Suppressor macrophage treated with lipopolysaccharide for 4 hours (primary cell): ENCODE data around the gene MLXIP.

Source experiments
- DNase-seq: peaks from one replicate; pipeline ENCODE4 v3.0.0-alpha.2; 2020

The MLXIP gene

GRCh38 chr12:122080149-122081082 lies 1.9 kb downstream of the MLXIP start:
- peak; percentile 92 for DNase-seq

DNA sequence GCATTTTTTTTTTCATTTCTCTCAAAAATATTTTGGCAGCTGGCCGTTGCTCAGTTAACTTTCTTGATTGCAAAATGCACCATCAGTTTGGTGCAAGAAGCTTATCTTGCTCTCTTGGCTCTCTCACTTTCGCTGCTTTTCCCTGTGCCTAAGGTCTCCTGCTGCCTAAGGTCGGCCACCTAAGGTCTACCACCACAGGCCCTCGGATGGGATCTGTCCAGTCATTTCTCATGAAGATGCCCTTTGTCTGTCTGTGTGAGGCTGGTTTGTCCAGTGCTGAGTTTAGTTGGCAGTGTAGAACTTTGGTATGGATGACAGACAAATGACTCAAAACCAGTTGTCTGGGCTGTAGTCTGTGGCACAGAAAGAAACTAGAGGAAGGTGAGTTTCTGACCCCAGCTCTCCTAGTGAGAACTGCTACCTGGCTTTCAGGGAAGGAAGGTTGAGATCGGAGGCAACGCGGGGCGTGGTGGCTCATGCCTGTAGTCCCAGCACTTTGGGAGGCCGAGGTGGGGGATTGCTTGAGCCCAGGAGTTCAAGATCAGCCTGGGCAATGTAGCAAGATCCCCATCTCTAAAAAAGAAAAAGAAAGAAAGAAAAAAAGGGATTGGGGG lies 2.6 kb downstream of the MLXIP start:
- peak; percentile 37 for DNase-seq

DNA sequence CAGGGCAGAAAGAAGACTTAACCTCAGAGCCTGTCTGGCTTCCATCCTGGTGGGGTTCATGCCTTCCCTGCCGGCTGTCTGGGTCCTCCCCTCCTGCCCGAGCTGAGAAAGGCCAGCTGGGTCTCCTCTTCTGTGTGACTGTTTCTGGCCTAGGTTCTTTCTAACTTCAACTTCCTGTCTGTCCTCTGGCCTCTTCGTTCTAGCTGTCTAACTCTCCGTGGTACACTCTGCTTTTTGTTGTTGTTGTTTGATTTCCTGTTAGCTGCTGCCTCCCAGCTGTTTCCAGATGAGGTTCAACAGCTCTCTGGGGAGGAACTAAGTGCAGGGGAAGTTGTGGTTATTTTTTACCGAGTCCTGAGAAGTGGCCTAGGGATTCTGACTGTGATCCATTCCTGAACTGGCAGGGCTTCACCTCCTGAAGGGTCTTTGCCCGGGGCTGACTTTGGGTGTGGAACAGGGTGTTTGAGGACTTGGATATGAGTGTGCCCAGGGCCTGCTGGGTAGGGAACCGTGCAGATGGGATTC lies 3.2 kb downstream of the MLXIP start:
- DNase-seq = peak; percentile 78

DNA sequence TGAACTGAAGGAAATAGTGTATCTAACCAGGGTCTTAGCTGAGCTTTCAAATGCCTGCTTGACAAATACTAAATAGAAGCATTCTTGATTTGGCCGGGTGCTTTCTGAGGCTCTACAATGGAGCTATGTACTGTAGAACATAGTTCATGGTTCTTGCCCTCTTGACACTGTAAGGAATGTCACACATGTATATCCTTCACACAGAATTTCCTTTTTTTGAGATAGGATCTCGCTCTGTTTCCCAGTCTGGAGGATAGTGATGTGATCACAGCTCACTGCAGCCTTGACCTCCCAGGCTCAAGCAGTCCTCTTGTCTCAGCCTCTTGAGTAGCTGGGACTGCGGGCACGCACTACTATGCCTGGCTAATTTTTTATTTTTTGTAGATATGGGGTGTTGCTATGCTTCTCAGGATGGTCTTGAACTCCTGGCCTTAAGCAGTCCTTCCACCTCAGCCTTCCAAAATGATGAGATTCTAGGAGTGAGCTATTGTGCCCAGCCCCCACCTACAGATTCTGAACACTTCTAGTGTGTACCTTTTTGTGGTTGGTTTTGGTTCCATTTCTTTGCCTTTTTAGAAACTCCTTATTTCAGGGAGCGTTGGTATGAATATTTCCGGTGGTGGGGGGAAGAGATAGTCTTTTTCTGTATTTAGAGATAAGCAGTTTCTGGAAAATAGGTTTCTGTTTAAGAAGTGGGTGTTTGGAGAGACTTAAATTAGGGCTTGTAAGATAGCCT lies 4.2 kb downstream of the MLXIP start:
- DNase-seq = no peak

DNA sequence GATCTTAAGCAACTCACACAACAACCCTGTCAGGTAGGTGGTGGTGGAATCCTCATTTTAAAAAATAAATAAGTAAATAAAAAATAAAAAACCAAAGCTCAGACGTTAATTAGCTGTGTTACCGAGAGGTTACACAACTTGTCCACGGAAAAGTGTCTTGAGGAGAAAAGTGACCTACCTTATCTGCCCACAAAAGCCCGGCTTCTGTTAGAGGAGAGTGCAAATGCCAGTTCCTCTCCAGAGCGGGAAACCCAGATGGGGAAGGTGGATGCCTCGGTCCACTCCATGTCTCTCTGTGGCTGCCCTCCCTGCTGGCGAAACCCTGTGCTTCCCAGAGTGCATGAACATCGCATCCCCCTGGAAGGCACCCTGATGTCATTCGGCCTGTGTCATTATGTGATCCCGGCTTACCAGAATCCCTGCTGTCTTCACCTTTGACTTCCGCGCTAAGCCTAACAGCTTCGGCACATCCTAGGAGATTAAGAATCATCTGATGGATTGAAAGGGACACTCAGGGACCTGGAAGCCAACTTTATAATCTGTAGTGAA lies 6.4 kb downstream of the MLXIP start:
- no peak for DNase-seq

GRCh38 chr12:122085591-122085990 lies 7.0 kb downstream of the MLXIP start:
- no peak for DNase-seq

DNA sequence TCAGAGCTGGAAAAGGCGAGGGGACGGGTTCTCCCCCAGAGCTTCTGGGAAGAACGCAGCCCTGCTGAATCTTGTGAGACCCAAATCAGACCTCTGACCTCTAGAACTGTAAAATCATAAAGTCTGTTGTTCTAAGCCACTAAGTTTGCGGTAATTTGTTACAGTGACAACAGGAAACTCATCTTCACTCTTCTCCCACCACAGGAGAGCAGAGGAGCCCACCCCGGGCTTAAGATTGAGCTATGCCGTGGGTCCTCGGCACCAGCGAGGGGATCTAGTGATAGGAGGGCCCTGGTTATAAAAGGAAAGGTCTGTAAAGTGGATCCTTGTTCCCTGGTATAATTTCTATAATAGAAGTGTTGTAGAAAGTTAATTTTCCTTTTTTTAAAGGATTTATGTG lies 7.6 kb downstream of the MLXIP start:
- DNase-seq = no peak

DNA sequence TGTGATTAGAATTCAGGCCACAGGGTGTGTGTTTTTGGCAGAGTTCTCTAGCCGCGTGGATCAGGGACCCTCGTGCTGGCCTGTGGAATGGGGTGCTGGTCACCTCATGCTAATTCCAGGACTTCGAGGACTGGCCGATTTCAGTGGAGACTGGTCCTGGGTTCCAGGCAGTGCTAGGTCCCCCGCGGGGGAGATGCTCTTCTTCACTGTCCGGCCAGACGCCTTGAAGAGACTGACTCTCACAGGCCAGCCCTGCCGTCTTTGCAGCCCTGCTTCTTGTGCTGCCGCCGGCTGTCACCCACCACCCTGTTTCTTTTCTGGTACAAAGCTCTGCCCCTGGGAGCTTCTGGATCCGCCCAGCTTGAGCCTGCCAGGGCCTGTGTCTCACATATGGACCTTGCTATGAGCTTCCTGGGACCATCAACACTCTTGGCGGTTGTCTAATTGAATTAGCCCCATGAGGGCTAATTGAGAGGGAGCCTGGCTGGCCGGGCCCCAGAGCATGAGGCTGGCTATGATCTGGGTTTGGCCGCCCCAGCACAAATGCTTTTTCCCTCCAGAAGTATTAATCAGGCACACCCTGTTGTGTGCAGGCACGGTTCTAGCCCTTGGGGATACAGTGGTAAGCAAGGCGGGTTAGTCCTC lies 8.2 kb downstream of the MLXIP start:
- no peak for DNase-seq

- no peak for DNase-seq
Measured at GRCh38 chr12:122087431-122088178, 9.0 kb downstream of the MLXIP start.

DNA sequence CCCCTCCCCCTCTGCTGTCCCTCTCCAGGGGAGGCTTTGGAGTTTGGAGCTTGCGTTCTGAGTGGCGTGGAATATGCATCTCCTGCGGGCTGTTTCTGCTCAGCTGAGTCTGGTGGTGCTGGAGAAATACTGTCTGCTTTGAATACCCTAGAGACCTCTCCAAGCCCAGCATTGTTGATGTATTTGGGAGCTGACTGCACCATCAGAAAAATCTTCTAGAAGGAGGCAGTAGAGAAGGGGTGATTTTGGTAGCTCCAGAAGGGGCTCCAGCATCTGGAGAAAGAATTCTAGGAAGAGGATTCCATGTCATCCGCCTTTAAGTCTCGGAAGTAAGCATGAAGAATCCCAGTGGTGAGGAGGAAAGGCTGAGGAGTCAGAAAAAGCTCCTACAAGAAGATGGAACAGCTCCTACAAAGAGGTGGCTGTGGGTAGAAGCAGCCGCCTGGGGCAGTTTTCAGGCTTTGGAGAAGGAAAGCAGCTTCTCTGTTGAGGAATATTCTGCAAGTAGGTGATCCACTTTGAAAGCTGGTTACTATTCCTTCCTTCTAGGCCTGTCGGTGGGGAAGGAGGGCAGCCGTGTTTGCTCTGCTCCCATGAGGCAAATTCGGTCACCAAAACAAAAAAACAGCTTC lies 9.7 kb downstream of the MLXIP start:
- no peak for DNase-seq

DNA sequence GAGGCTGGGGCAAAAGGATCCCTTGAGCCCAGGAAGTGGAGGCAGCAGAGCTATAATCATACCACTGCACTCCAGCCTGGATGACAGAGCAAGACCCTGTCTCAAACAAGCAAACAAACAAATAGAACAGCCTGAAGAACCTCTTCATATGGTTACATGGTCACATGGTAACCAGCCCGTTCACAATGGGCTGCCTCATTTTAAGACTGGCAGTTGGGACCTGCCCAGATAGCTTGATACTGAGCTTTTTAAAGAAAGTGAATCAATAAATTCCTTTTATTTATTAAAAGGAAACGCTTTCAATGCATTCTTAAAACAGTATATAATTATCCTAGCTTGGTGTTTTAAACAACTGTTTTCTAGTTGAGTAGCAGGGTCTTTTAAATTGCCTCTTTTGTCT lies 10.5 kb downstream of the MLXIP start:
- DNase-seq = no peak

- no peak for DNase-seq
Measured at GRCh38 chr12:122090759-122091515, 12.4 kb downstream of the MLXIP start.

DNA sequence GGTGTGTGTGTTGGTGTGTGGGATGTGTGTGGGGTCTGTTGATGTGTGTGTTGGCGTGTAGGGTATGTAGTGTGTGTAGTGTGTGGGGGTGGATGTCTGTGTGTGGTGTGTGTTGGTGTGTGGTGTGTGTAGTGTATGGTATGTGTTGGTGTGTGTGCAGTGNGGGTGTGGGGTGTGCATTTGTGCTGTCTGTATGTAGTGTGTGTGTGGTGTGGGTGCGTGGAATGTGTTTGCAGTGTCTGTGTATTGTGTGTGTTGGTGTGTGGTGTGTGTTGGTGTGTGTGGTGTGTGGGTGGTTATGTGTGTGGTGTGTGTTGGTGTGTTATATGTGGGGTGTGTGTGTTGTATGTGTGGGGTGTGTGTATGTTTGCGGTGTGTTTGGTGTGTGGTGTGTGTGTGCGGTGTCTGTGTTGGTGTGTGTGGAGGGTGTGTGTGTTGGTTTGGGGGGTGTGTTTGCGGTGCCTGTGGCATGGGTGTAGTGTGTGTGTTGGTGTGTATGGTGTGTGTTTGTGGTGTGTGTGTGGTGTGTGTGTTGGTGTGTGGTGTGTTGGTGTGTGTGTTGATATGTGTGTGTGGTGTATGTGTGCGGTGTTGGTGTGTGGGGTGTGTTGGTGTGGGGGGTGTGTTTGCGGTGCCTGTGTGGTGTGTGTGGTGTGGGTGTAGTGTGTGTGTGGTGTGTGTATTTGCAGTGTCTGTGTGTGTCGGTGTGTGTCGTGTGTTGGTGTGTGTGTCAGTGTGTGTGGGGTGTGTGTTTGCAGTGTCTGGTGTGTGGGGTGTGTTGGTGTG lies 14.7 kb downstream of the MLXIP start:
- no peak for DNase-seq

GRCh38 chr12:122094137-122094734 lies 15.7 kb downstream of the MLXIP start:
- no peak for DNase-seq

GRCh38 chr12:122094735-122095631 lies 16.4 kb downstream of the MLXIP start:
- DNase-seq = no peak

- DNase-seq = no peak
Measured at GRCh38 chr12:122096014-122096413, 17.5 kb downstream of the MLXIP start.

GRCh38 chr12:122096591-122097149 lies 18.1 kb downstream of the MLXIP start:
- DNase-seq = no peak

DNA sequence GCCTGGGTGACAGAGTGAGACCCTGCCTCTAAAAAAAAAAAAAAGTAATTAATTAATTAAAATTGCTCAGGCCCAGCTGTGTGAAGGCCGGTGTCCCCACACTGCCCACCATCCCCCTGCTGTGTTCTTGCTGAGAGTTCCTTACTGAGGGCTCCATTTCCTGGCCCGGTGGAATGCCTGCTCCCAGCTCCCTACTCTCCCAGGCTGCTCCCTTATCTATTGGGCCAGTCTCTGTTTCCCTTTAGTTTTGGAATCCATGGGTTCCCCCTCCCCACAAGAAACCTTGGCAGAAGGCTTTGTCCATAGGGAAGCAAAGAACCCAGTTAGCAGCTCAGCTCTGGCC lies 19.0 kb downstream of the MLXIP start:
- no peak for DNase-seq
